ENCODE data around the gene AANAT. TPM values are rescaled to one million over a fixed set of nuclear protein-coding genes. Genes with fewer than 3 reads are reported as not detected.

The AANAT gene
- total RNA-seq: not detected
- long read RNA-seq: 0 reads

- intact Hi-C loops (cut with DNase I): no loop called here
- no peak for DNase-seq (ENCODE audit: low spot score)
Measured at GRCh38 chr17:76467366-76467765, at the start of gene AANAT. TSS of gene AANAT (plus strand) at chr17:76467603. CDS start at chr17:76468747, 1,144 bp downstream.

GRCh38 chr17:76419576-76420260 is 47.7 kb upstream of the AANAT start:
- intact Hi-C loops (cut with DNase I): no loop called here
- no peak for DNase-seq (ENCODE audit: low spot score)

- intact Hi-C loops (cut with DNase I): no loop called here
- no peak for DNase-seq (ENCODE audit: low spot score)
Measured at GRCh38 chr17:76420356-76421043, 46.9 kb upstream of the AANAT start.

GRCh38 chr17:76421044-76421407 is 46.4 kb upstream of the AANAT start:
- intact Hi-C loops (cut with DNase I): no loop called here
- no peak for DNase-seq (ENCODE audit: low spot score)

GRCh38 chr17:76422406-76422805 is 45.0 kb upstream of the AANAT start:
- DNase-seq (ENCODE audit: low spot score): no peak
- intact Hi-C loops (cut with DNase I): no loop called here

GRCh38 chr17:76422860-76423259 is 44.5 kb upstream of the AANAT start:
- DNase-seq (ENCODE audit: low spot score): no peak
- intact Hi-C loops (cut with DNase I): no loop called here

- intact Hi-C loops (cut with DNase I): no loop called here
- no peak for DNase-seq (ENCODE audit: low spot score)
Measured at GRCh38 chr17:76426853-76427252, 40.5 kb upstream of the AANAT start.

GRCh38 chr17:76427501-76428231 is 39.7 kb upstream of the AANAT start:
- intact Hi-C loops (cut with DNase I): no loop called here
- no peak for DNase-seq (ENCODE audit: low spot score)

- DNase-seq (ENCODE audit: low spot score): no peak
- intact Hi-C loops (cut with DNase I): no loop called here
Measured at GRCh38 chr17:76428511-76428910, 38.9 kb upstream of the AANAT start.

- intact Hi-C loops (cut with DNase I): no loop called here
- no peak for DNase-seq (ENCODE audit: low spot score)
Measured at GRCh38 chr17:76431509-76431908, 35.9 kb upstream of the AANAT start.

GRCh38 chr17:76432004-76432403 is 35.4 kb upstream of the AANAT start:
- DNase-seq (ENCODE audit: low spot score): no peak
- intact Hi-C loops (cut with DNase I): no loop called here

GRCh38 chr17:76432712-76433336 is 34.6 kb upstream of the AANAT start:
- intact Hi-C loops (cut with DNase I): no loop called here
- DNase-seq (ENCODE audit: low spot score): no peak

GRCh38 chr17:76433693-76434092 is 33.7 kb upstream of the AANAT start:
- intact Hi-C loops (cut with DNase I): no loop called here

GRCh38 chr17:76434870-76435269 is 32.5 kb upstream of the AANAT start:
- intact Hi-C loops (cut with DNase I): no loop called here
- no peak for DNase-seq (ENCODE audit: low spot score)

More at GRCh38 chr17:76433693-76434092, 33.7 kb upstream of the AANAT start:
- DNase-seq (ENCODE audit: low spot score): no peak

GRCh38 chr17:76435751-76436150 is 31.7 kb upstream of the AANAT start:
- DNase-seq (ENCODE audit: low spot score): no peak
- intact Hi-C loops (cut with DNase I): no loop called here

- DNase-seq (ENCODE audit: low spot score): peak; percentile 24
- intact Hi-C loops (cut with DNase I): no loop called here
Measured at GRCh38 chr17:76437467-76438402, 29.7 kb upstream of the AANAT start.

GRCh38 chr17:76438906-76439305 is 28.5 kb upstream of the AANAT start:
- DNase-seq (ENCODE audit: low spot score): peak; percentile 71
- intact Hi-C loops (cut with DNase I): no loop called here

- DNase-seq (ENCODE audit: low spot score): peak; percentile 10
- intact Hi-C loops (cut with DNase I): no loop called here
Measured at GRCh38 chr17:76439314-76439928, 28.0 kb upstream of the AANAT start.

Data from cardiac septum (tissue), 1 donor.